Measurements from ENCODE around the gene NKD2. TPM values are rescaled to one million over a fixed set of nuclear protein-coding genes. Genes with fewer than 3 reads are reported as not detected.

NKD2 gene
- total and polyA plus RNA-seq, 9 of the 15 experiments (the other 6 are each of a cell fraction or from before 2014, with no cell fraction given): 0.09 to 0.64 (median 0.27) TPM; not detected in 5

DNA sequence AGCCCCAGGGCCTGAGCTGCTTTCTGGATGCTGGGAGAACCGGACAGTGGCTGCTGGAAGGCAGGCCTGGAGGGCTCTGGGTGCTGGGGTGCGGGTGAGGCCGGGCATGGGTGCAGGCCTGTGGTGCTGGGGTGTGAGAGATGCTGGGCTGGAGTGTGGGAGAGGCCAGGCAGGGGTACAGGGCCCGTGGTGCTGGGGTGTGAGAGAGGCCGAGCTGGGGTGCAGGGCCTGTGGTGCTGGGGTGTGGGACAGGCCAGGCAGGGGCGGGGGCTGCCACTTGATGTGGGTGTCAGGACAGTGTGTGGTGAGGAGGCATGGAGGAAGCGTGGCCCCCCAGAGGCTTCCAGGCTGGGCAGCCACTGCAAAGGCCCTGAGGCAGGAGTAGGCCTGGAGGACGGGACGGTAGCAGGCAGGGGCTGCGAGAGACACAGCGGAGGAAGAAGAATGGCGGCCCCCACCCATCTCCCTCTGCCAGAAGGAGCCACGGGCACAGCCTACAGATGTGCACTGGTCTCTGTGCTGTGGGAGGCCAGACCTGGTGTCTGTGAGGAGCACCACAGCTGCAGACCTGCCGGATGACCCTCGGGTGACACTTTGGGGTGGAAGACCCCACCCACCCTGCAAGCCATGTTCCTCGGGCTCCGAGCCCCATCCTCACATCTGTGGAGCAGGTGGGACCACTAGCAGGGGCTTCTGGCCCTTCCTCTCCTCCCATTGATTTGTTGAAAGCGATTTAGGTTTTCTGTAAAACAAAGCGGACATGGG lies 9.3 kb downstream of the NKD2 start (continued):
- TF ChIP-seq HMGN3 (IDR thresholded peaks at IDR 0.05; ENCODE audit: borderline replicate concordance, extremely low read depth, insufficient read length, low read depth, low read length) (no peak), PHB2 (IDR thresholded peaks at IDR 0.05; ENCODE audit: low read depth) (no peak), TGIF2 (CRISPR knock-in tag; IDR thresholded peaks at IDR 0.05) (no peak), EGR1 (conservative IDR thresholded peaks at IDR 0.05) (no peak), POLR2A (conservative IDR thresholded peaks at IDR 0.05) (no peak), SMARCA4 (IDR thresholded peaks at IDR 0.05) (no peak)

- no peak overlapping the region for H3K27ac ChIP-seq (ENCODE audit: extremely low read depth, low read depth, low read length)
- H4K20me1 ChIP-seq (replicated peaks; ENCODE audit: control insufficient read depth, insufficient read depth, low read length): peaks cover 45% of the 10 kb centered on the region
- intact Hi-C loops (cut with micrococcal nuclease): no loop called here
- no peak overlapping the region; a peak in 1 of 4 replicates for H3K9ac ChIP-seq (ENCODE audit: insufficient read depth in 1 of 2, low read depth in 2 of 2, low read length in 2 of 2)
- ChIA-PET POLR2A (interaction anchor here (1.0 to 2.3 kb wide), 3 partner anchors 8 to 11 kb away, joined by 4 to 10 read pairs (median 5); partner anchors contain the start of gene NKD2), CTCF (ENCODE audit: low intra/inter-chr PET ratio) (no interaction called here)
- in situ Hi-C loops (cut with MboI): no loop called here
- H3K9me1 ChIP-seq (ENCODE audit: control insufficient read depth, insufficient read depth, low read length): no peaks in the 10 kb centered on the region
- H2AFZ ChIP-seq (ENCODE audit: low read depth, low read length): no peak overlapping the region
- H3K4me3 ChIP-seq: no peak overlapping the region
- WGBS (ENCODE audit: insufficient coverage, low coverage, missing lambda C conversion rate): 2% methylated on average over 9 of the region's 9 CpGs
- H3K79me2 ChIP-seq (ENCODE audit: control insufficient read depth, insufficient read depth, low read length): no peaks in the 10 kb centered on the region
- H3K27me3 ChIP-seq (ENCODE audit: control insufficient read depth in 2 of 2, insufficient read depth in 2 of 2, low read length in 2 of 2): peaks cover 56 to 74% of the 10 kb centered on the region in 2 experiments
- peaks cover 0 to 2% of the 10 kb centered on the region in 2 experiments; a peak in 2 of 5 replicates for H3K4me1 ChIP-seq (replicated peaks in 1 of 2; ENCODE audit: control insufficient read depth in 2 of 2, insufficient read depth in 2 of 2, low read length in 2 of 2)
- FAIRE-seq: no peak
- BruUV-seq (replicated peaks): no TSS peak
- no peak overlapping the region for H3K4me2 ChIP-seq (ENCODE audit: insufficient read depth, low read length)
- no peaks in the 10 kb centered on the region for H3K9me3 ChIP-seq (replicated peaks; ENCODE audit: control insufficient read depth, insufficient read depth, low read depth, low read length)
- no peak for ATAC-seq
- DNase-seq (ENCODE audit: extremely low read depth in 1 of 4, low spot score in 3 of 4): no peak
- H3K36me3 ChIP-seq (ENCODE audit: control insufficient read depth, insufficient read depth, low read length): no peaks in the 10 kb centered on the region
- no peak for TF ChIP-seq ZNF354B (CRISPR knock-in tag; IDR thresholded peaks at IDR 0.05)
- no peak for TF ChIP-seq XRCC3 (IDR thresholded peaks at IDR 0.05)
- TF ChIP-seq FOXA3 (CRISPR knock-in tag; conservative IDR thresholded peaks at IDR 0.05 in 1 of 2, IDR thresholded peaks at IDR 0.05 in 1 of 2): no peak
- no peak for TF ChIP-seq NR2C2 (CRISPR knock-in tag; IDR thresholded peaks at IDR 0.05)
- no peak for TF ChIP-seq NR2C2 (tag; IDR thresholded peaks at IDR 0.05)
- no peak for TF ChIP-seq SRF (CRISPR knock-in tag; IDR thresholded peaks at IDR 0.05)
- TF ChIP-seq EZH2 (IDR thresholded peaks at IDR 0.05; ENCODE audit: borderline replicate concordance, low read depth, low read length): no peak
- no peak for TF ChIP-seq ZNF184 (CRISPR knock-in tag; IDR thresholded peaks at IDR 0.05)
- no peak for TF ChIP-seq SP1 (CRISPR knock-in tag; IDR thresholded peaks at IDR 0.05)
- no peak for TF ChIP-seq ZC3H8 (IDR thresholded peaks at IDR 0.05)
Measured at GRCh38 chr5:1018596-1018995, 10.0 kb downstream of the NKD2 start.

All from K562 (cell line).